Loucy (cell line): ENCODE data around the gene CCDC167.

Source experiments
- H2AFZ ChIP-seq: fragments of 200-600 bp; sonication (generic); 2 replicates; pipeline ENCODE4 v1.6.0; 2016; ENCODE audit warnings: antibody characterized with exemption, mild to moderate bottlenecking, low read length, moderate library complexity
- H3F3A ChIP-seq: fragments of 200-600 bp; 2 replicates; pipeline ENCODE4 v1.6.0; 2016; ENCODE audit warnings: antibody characterized with exemption, low read depth, mild to moderate bottlenecking
- H3K27me3 ChIP-seq: fragments of 200-600 bp; sonication (generic); 2 replicates; pipeline ENCODE4 v1.6.1; 2014; ENCODE audit warnings: low read length, mild to moderate bottlenecking; ENCODE audit not compliant: insufficient read depth, poor library complexity, severe bottlenecking
- H3K36me3 ChIP-seq: fragments of 200-600 bp; sonication (generic); 2 replicates; pipeline ENCODE4 v1.6.1; 2016; ENCODE audit warnings: low read length; ENCODE audit not compliant: insufficient read depth
- H3K4me1 ChIP-seq: fragments of 200-600 bp; sonication (generic); 2 replicates; pipeline ENCODE4 v1.5.1; 2014; ENCODE audit warnings: low read length, mild to moderate bottlenecking; ENCODE audit not compliant: insufficient read depth, poor library complexity, severe bottlenecking
- H3K4me2 ChIP-seq: fragments of 200-600 bp; sonication (generic); 2 replicates; pipeline ENCODE4 v1.6.0; 2014; ENCODE audit warnings: antibody characterized with exemption, low read length, low read depth, mild to moderate bottlenecking; ENCODE audit not compliant: poor library complexity, severe bottlenecking
- H3K4me3 ChIP-seq: fragments of 200-600 bp; sonication (generic); 2 replicates; pipeline ENCODE4 v1.5.1; 2014; ENCODE audit warnings: low read length, mild to moderate bottlenecking, mixed read lengths; ENCODE audit not compliant: poor library complexity, severe bottlenecking
- H3K79me2 ChIP-seq: fragments of 200-600 bp; sonication (generic); 2 replicates; pipeline ENCODE4 v1.6.1; 2014; ENCODE audit warnings: low read length; ENCODE audit not compliant: insufficient read depth
- H3K9ac ChIP-seq: fragments of 200-600 bp; sonication (generic); 2 replicates; pipeline ENCODE4 v1.6.0; 2014; ENCODE audit warnings: mild to moderate bottlenecking, low read depth, low read length, moderate library complexity; ENCODE audit not compliant: poor library complexity, severe bottlenecking
- H3K9me2 ChIP-seq: fragments of 200-600 bp; sonication (generic); replicated peaks from 2 replicates; pipeline ENCODE4 v1.6.1; 2016; ENCODE audit warnings: low read depth, low read length, mixed read lengths
- H3K9me3 ChIP-seq: fragments of 200-600 bp; sonication (generic); 2 replicates; pipeline ENCODE4 v1.6.1; 2014; ENCODE audit warnings: mild to moderate bottlenecking, antibody characterized with exemption, low read length, low read depth; ENCODE audit not compliant: insufficient read depth
- H4K20me1 ChIP-seq: fragments of 200-600 bp; sonication (generic); 2 replicates; pipeline ENCODE4 v1.6.0; 2014; ENCODE audit warnings: antibody characterized with exemption, low read length, mild to moderate bottlenecking; ENCODE audit not compliant: insufficient read depth, poor library complexity, severe bottlenecking
- CTCF ChIP-seq: fragments of 200-600 bp; sonication (generic); conservative IDR thresholded peaks from 2 replicates; pipeline ENCODE4 v1.5.1; 2014; ENCODE audit warnings: mild to moderate bottlenecking, antibody characterized with exemption, low read length
- EZH2phosphoT487 ChIP-seq: fragments of 200-600 bp; IDR thresholded peaks from 2 replicates; pipeline ENCODE4 v1.6.1; 2018; ENCODE audit warnings: antibody characterized with exemption, mild to moderate bottlenecking, moderate library complexity, borderline replicate concordance

The CCDC167 gene

GRCh38 chr6:37525460-37526357 is 26.0 kb upstream of the CCDC167 start:
- no peaks in the 10 kb centered on the region for H3F3A ChIP-seq
- no peak overlapping the region for H3K4me3 ChIP-seq
- no peaks in the 10 kb centered on the region for H3K79me2 ChIP-seq
- no peak overlapping the region for H3K9ac ChIP-seq
- peaks cover 9% of the 10 kb centered on the region for H3K4me1 ChIP-seq
- no peak for TF ChIP-seq CTCF
- no peak for TF ChIP-seq EZH2phosphoT487
- H4K20me1 ChIP-seq = no peaks in the 10 kb centered on the region
- H3K36me3 ChIP-seq = no peaks in the 10 kb centered on the region
- no peak overlapping the region for H2AFZ ChIP-seq
- H3K4me2 ChIP-seq = no peak overlapping the region
- no peaks in the 10 kb centered on the region for H3K9me2 ChIP-seq
- no peaks in the 10 kb centered on the region for H3K27me3 ChIP-seq
- no peaks in the 10 kb centered on the region for H3K9me3 ChIP-seq

GRCh38 chr6:37524970-37525318 is 25.3 kb upstream of the CCDC167 start:
- no peaks in the 10 kb centered on the region for H3K79me2 ChIP-seq
- H3K36me3 ChIP-seq = no peaks in the 10 kb centered on the region
- no peaks in the 10 kb centered on the region for H3K9me3 ChIP-seq
- H2AFZ ChIP-seq = no peak overlapping the region
- H3F3A ChIP-seq = no peaks in the 10 kb centered on the region
- no peak overlapping the region for H3K4me3 ChIP-seq
- no peak overlapping the region for H3K4me2 ChIP-seq
- no peak overlapping the region for H3K9ac ChIP-seq
- H3K4me1 ChIP-seq = peaks cover 11% of the 10 kb centered on the region
- no peaks in the 10 kb centered on the region for H3K27me3 ChIP-seq
- TF ChIP-seq EZH2phosphoT487 (no peak), CTCF (no peak)
- no peaks in the 10 kb centered on the region for H4K20me1 ChIP-seq
- no peaks in the 10 kb centered on the region for H3K9me2 ChIP-seq

GRCh38 chr6:37524025-37524969 is 24.6 kb upstream of the CCDC167 start:
- no peaks in the 10 kb centered on the region for H3K9me3 ChIP-seq
- no peak overlapping the region for H3K4me3 ChIP-seq
- H4K20me1 ChIP-seq = no peaks in the 10 kb centered on the region
- TF ChIP-seq EZH2phosphoT487 (no peak), CTCF (no peak)
- H3K27me3 ChIP-seq = no peaks in the 10 kb centered on the region
- H3K9ac ChIP-seq = no peak overlapping the region
- H3K36me3 ChIP-seq = no peaks in the 10 kb centered on the region
- H3K4me2 ChIP-seq = no peak overlapping the region
- no peaks in the 10 kb centered on the region for H3K79me2 ChIP-seq
- H3K4me1 ChIP-seq = peaks cover 11% of the 10 kb centered on the region
- H2AFZ ChIP-seq = no peak overlapping the region
- H3K9me2 ChIP-seq = no peaks in the 10 kb centered on the region
- H3F3A ChIP-seq = no peaks in the 10 kb centered on the region
